Sciatic nerve (tissue), 2 donors: ENCODE data around the gene CD19. TPM values are rescaled to one million over a fixed set of nuclear protein-coding genes. Genes with fewer than 3 reads are reported as not detected.
"Not testable (repeated sequence)": the region's sequence is repeated elsewhere in the genome, so short reads cannot be mapped to it uniquely, and the experiment has no call there.

Experiments used
- ATAC-seq: fragments of 200-7000 bp; cut with Tn5 transposase; one replicate; pipeline ENCODE4 v1.9.1; 2020; ENCODE audit warnings: mild to moderate bottlenecking, moderate library complexity
- DNase-seq: peaks from one replicate; pipeline ENCODE4 v3.0.0-alpha.2; 2020; ENCODE audit warnings: low spot score
- intact Hi-C: fragments of 100-400 bp; cut with DNase I; formaldehyde crosslinking; loops from one replicate; pipeline ENCODE4 v1.14.2; 2022
- total RNA-seq: library from RNA; stranded (reverse); fragmentation: NEBNext Ultra II Directional; extraction: Animal tissue kit (Norgen Biotek cat#: 25700); gene quantifications from one replicate; pipeline ENCODE4 v1.2.1, GENCODE V29; 2021
- donor health status: DM: no; HTN: no; CAD: no.
- donor health status: DM: no; HTN: no; CAD: no.

The CD19 gene
- total RNA-seq, 1 donor from 2014 or later = 1.4 TPM

DNA sequence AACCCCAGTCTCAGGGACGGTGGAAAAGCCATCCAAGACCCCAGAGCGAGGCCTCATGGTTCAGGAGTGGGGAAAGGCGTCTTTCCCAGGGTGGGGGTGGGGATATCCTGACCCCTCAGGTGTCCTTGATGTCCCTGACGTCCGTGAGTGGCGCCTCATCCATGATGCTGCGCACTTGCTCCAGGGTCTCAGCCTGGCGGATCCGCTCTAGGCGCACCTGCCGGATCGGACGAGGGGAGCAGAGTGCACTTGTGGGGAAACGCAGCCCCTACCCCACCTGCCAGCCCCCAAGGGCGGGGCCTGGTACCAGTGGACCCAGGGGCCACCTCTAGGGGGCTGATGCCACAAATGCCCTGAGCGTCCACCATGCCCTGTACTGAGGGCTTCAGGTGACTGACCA, 26.9 kb upstream of the CD19 start:
- ATAC-seq (no peak), DNase-seq (no peak)
- intact Hi-C loops = loop anchor here (5.0 kb wide), 1 partner anchor 353 kb away; the partner anchor contains the start of gene SGF29

DNA sequence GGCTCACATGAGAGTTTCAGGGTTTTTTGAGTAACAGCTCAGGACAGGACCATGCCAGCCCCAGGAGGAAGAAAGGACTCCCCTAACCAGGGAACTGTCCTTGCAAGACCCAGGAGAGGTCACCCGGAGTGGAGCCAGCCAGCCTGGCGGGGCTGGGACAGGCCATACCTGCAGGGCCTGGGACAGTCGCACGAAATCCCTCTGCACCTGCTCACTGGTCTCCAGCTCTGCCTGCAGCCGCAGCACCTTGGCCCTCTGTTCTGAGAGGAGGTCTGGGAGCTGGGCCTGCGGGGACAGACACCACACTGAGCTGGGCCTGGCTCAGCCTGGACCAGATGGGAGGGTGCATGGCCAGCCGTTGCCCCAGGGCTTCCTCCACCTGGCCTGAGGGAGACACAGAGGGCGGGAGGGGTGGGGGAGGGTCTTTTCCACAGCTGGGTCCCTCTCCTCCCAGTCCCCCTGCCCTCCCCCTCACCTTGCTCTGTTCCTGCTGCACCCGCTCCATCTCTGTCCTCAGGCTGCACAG, 26.5 kb upstream of the CD19 start:
- intact Hi-C loops = no loop called here
- ATAC-seq (no peak), DNase-seq (no peak)

DNA sequence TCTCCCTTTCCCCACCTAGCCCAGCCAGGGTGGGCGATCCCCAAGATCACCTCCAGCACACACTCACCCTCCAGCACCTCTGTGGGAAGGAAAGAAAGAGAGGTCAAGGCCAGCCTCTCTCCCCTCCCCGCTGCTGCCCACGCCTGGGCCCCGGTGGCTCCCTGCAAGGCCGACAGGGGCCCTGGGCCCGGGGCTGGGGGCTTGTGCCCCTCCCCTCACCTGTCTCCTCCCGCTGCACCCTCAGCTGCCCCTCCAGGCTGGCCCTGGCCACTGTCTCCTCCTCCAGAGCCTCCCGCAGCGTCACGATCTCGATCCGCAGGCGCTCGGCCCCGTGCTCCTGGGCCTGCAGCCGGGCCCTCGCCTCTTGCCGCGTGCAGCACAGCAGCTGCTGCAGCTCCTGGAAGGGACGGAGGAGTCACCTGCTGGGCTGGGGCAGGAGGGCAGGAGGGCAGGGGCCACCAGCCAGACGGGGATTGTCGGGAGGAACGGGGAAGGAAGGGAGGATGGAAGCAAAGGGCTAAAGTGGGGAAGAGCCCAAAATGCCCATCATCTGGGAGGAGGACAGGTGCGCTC, 25.9 kb upstream of the CD19 start:
- no peak for DNase-seq
- intact Hi-C loops = no loop called here
- no peak for ATAC-seq

DNA sequence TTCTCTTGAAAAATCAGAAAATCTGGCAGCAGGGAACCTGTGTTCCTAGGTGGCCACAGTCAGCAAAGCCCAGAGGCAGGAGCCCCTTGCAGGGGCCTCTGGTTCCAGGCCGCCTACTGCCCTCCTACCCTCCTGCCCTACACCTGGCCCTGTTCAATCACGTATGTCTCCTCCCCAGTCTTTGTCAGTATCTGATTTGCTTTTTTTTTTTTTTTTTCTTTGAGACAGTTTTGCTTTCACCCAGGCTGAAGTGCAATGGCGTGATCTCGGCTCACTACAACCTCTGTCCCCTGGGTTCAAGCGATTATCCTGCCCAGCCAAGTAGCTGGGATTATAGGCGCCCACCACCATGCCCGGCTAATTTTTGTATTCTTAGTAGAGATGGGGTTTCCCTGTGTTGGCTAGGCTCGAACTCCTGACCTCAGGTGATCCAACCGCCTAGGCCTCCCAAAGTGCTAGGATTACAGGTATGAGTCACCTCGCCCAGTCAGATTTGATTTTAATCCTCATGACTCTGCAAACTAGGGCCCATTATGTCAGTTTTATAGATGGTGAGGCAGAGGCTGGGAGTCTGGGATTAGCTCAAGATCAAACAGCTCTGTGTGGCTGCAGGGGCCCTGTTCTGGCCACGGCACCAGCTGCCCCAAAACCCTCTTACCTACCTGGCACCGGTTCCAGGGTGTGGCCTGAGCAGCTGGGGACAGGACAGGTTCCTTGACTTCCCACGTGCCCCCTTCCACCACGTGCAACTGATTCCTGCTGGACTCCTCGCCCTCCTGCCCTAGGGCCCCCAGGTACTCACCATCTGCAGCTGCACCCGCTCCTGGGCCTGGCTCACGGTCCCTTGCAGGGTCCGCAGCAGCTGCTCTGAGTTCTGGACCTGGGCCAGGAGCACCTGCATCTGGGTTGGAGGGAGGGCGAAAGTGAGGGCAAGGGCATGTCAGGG, 21.4 kb upstream of the CD19 start:
- intact Hi-C loops = no loop called here
- no peak for DNase-seq
- ATAC-seq = no peak

DNA sequence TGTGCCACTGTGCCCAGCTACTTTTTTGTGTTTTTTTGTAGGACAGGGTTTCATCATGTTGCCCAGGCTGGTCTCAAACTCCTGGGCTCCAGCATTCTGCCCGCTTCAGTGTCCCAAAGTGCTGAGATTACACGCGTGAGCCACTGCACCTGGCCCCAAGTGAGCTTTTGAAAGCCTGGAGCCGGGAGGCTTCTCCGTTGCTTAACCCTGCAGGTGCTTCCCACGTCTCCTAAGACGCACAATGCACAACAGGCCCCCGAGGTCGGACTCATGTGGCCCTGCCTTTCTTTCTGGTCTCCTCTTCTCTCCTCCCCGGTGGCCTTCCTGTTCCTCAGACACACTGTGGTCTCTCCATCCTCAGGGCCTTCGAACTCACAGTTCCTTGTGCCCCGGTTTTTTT, 19.2 kb upstream of the CD19 start:
- intact Hi-C loops = no loop called here
- ATAC-seq (no peak), DNase-seq (no peak)

DNA sequence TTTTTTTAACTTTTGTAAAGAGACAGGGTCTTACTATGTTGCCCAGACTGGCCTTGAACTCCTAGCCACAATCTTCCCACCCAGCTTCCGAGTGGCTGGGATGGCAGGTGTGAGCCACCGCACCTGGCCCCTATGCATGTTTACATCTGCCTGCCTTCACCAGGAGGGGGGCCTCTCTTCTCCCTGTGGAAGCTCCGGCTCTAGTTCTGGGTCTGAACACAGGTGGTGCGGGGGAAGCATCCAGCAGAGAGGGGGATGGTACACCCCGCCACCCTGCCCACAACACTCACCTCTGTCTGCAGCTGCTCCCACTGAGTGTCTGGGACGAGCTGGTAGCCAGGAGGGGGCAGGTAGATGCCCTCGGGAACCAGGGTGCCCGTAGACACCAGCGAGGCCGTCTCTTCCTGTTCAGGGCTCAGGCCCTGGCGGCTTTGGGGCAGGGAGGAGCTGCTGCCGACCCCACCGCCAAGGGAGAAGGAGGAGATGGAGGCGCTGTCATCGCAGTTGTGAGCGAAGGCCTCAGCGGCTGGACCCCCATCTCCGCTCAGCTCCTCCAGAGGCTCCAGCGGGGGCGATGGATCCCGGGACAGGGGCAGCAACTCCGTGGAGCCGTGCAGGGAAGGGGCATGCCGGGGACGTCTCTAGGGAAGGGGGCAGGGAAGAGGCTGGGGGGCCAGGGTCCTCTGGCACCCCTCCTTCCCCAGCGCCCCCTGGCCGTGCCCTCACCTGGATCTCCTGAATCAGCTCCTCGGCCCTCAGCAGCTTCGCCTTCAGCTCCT, 17.6 kb upstream of the CD19 start:
- ATAC-seq = no peak
- no peak for DNase-seq
- intact Hi-C loops = no loop called here

DNA sequence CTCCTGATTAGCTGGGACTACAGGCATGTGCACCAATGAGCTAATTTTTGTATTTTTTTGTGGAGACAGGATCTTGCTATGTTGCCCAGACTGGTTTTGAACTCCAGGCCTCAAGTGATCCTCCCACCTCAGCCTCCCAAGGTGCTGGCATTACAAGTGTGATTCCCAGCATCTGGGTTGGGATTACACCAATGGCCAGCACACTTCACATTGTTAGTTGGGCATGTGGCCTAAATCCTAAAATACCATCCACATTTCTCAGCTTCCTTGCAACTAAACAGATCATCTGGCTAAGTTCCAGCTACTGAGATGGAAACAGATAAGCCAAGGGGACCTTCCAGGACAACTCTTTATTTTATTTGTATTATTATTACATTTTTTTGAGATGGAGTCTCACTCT, 16.6 kb upstream of the CD19 start:
- ATAC-seq (no peak), DNase-seq (no peak)
- intact Hi-C loops = no loop called here

DNA sequence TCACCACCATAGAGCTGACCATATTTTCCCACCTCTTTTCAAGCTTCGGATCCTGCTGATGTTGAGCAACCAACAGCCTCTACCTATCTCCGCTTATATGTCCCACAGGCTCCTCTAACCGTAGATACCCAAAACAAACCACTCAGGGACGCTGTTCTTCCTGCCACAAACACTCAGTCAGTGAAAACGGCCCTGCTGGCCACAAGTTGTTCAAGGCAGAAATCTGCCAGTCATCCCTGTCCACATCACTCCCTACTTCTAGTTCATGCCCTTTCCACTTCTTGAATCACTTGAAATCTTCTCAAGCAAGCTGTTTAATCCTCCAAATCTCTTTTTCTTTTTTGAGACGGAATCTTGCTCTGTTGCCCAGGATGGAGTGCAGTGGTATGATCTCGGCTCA, 14.7 kb upstream of the CD19 start:
- intact Hi-C loops = no loop called here
- DNase-seq = no peak
- no peak for ATAC-seq

DNA sequence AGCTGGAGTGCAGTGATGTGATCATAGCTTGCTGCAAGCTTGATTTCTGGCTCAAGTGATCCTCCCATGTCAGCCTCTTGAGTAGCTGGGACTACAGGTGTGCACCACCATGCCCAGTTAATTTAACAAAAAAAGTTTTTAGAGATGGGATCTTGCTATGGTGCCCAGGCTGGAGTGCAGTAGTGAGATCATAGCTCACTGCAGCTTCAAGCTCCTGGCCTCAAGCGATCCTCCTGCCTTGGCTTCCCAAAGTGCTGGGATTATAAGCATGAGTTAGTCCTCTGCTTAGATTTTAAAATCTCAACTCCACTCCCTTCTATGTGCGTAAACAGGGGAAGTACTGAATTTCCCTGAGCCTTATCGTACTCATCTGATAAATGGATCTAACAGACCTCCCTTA, 13.1 kb upstream of the CD19 start:
- intact Hi-C loops = no loop called here
- ATAC-seq = no peak

DNA sequence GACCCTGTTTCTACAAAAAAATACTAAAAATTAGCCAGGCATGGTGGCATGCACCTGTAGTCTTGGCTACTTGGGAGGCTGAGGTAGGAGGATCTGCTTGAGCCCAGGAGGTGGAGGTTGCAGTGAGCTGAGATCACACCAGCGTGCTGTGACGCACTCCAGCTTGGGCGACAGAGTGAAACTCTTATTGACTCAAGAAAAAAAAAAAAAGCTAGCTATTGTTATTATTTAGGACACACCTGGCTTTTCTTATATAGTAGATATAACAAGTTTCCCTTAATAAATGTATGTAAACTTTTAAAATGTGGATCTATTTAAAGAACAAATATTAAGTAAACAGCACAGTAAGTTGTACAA, 8.6 kb upstream of the CD19 start:
- intact Hi-C loops = no loop called here
- DNase-seq (no peak), ATAC-seq (no peak)

More for the DNA sequence above, 13.1 kb upstream of the CD19 start:
- DNase-seq = no peak

DNA sequence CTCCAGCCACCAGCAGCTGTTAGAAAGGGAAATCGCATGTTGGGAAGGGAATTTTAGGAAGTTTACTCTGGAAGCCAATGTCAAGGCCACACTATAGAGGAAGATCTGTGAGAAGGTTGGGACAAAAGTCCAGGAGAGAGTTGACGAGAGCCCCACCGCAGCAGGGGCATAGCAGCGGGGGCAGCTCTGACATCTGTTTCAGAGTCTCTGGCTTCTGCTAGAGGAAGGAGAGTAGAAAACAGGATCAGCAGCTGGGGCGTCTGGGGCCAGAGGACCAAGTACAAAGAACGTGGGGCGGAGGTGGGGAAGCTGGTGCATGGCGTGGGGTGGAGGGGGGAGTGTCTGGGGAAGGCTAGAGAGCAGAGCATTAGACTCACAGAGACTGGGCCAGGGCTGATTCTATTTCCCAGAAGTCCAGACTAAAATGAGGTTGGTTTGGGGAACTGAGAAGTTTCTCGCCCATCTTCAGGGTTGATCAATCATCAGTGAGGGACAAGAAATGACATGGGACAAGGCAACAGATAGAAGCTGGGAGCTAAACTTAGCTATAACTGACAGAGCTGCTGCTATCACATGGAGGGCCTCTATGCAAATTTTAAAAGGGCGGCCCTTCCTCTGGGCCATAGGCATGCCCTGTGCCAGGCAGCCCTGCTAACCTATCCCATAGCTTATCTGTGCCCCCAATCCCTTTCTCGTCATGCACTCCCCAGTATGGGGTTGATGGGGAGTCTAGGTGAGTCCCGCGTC, 7.9 kb upstream of the CD19 start:
- DNase-seq (no peak), ATAC-seq (no peak)
- intact Hi-C loops = no loop called here

DNA sequence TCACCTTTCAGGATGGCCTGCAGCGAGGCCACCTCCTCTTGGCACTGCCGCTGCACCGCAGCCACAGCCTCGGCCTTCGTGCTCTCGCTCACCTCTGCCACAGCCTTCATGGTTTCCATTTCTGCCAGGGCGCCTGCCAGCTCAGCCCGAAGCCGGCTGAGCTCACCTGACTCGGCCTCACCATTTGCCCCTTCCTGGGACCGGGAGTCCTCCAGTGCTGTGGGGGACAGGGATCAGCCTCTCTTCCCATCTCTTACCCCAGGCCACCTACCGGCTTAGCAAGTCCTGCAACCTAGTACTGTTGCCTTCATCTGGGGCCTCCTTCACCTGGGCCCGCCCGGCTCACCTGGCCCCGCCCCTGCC, 7.4 kb upstream of the CD19 start:
- DNase-seq (no peak), ATAC-seq (no peak)
- intact Hi-C loops = no loop called here

DNA sequence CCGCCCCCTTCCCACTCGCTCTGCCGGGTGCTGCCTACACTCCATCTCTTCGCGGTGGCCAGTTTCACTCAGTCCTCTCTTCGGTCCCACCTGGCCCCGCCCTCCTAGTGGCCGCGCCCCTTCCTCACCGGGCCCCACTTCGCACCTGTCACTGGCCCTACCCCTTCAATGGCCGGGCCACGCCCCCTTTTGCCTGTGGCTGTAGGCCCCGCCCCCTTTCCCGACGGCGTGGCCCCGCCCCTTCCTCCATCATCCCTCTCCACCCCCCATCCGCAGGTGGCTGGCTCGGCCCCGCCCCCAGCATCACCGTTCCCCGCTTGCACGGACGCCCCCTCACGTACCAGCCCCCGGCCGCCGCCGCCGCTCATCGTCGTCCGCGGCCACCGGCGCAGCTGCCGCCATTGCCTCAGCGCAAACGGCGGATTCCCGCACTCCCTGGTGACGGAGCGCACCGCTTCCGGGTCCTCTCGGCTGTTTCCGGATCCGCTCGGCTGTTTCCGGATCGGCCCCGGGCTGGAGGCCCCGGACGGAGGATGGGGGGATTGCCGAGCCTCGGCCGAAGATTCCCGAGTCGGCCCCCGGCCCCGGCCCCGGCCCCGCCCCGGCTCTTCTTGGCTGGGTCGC, 6.9 kb upstream of the CD19 start, which contains the start of gene RABEP2:
TSS of gene RABEP2 (minus strand) at position 477 of the 624 bp plus-strand sequence. CDS start at position 402, 75 bp downstream.
- intact Hi-C loops = no loop called here
- peak; percentile 97 for DNase-seq
- peak; percentile 96 for ATAC-seq

DNA sequence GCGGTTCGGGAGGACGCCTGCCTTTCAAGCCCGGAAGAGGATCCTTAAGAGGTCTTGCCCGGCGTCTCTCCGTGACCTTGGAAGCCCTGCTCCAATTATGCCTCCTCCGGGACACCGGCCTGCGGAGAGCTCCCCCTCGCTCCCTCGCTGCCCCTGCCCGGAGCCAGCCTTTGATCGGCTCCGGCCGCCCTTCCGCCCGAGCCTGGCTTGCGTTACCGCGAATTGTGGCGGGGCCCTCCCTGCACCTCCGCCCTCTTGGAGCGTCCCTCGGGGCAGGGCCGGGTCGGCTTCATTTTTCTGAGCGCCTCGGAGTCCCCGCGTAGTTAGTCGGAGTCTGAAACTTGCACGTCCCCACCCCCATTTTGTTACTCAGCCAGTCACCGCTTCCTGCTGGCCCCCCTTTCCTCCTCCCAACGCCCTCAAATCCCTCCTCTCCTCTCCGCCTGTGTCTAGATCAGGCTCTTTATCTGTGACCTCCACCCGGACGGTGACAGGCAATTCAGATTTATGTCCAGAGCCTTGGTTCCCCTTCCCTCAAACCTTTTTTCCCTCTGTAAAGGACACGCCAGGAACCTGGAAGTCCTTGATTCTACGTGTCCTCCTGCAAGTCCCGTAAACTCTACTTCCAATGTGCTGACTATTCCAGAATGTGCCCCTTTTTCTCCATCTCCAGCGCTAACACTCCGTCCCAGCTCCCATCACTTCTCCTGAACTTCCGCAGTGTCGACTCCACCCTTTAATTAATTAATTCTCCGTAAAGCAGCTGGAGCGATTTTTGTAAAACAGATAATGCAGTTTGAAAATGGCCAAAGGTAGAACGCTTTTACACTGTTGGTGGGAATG, 6.2 kb upstream of the CD19 start:
- peak; percentile 77 for ATAC-seq
- DNase-seq = peak; percentile 86
- intact Hi-C loops = no loop called here

DNA sequence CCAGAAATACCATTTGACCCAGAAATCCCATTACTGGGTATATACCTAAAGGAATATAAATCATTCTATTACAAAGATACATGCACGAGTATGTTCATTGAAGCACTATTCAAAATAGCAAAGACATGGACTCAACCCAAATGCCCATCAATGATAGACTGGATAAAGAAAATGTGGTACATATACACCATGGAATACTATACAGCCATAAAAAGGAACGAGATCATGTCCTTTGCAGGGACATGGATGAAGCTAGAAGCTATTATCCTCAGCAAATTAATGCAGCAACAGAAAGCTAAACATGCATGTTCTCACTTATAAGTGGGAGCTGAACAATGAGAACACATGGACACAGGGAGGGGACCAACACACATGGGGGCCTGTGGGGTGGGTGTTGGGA, 5.5 kb upstream of the CD19 start:
- intact Hi-C loops, ATAC-seq, DNase-seq: not testable (repeated sequence)

DNA sequence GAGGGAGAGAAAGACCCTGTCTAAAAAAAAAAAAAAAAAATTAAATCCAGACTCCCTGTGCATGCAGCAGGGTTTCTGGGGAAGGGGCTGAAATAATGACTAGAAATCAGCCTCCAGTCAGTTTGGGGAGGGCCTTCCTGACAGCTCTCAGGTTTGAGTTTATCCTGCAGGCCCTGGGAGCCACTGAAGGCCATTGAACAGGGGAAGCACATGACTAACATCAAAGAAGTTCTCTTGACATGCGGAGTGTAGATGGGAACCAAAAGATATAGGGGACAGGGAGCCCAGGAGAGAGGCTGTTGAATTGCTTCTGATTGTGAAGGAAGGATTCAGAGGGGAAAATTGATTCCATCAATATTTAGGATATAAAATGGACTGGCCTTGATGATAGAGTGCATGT, 4.0 kb upstream of the CD19 start:
- DNase-seq = no peak
- intact Hi-C loops = no loop called here
- ATAC-seq = no peak

DNA sequence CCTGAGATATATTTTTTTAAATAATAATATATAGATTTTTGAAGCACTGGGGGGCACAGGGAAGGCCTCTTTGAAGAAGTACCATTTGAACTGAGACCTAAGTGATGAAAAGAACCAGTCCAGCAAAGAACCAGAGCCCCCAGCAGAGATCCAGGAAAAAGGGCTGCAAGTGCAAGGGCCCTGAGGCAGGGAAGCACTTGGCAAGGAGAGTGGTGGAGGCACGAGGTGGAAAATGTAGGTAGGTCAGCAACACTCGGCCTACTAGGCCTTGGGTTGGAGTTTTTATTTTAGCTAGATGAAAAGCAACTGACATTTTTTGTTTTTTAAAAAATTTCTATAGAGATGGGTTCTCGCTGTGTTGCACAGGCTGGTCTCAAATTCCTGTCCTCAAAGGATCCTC, 1.6 kb upstream of the CD19 start:
- intact Hi-C loops = no loop called here
- no peak for DNase-seq
- ATAC-seq = no peak

DNA sequence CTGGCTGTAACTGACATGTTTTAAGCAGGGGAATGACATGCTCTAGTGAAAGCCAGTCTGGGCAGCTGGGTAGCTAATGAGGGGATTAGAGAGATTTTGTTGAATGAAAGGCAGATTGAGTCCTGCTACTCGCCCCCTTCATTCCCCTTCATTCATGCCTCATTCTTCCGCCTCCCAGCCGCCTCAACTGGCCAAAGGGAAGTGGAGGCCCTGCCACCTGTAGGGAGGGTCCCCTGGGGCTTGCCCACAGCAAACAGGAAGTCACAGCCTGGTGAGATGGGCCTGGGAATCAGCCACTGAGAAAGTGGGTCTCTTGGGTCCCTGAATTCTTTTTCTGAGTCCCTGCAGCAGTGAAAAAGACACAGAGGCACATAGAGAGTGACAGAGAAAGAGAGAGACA, 1.1 kb upstream of the CD19 start:
- intact Hi-C loops = no loop called here
- DNase-seq = no peak
- no peak for ATAC-seq
